Endometrium (tissue), 2 donors: ENCODE measurements around the gene RFTN2.
"Not testable (repeated sequence)": the region's sequence is repeated elsewhere in the genome, so short reads cannot be mapped to it uniquely, and the experiment has no call there.

Experiments
- FAIRE-seq: peaks from 2 replicates; lab custom pipeline; 2012; peaks lifted over from hg19 to GRCh38; lab: Jason Lieb, UNC
- donor health status: control.
- donor health status: control.

RFTN2 gene

GRCh38 chr2:197600306-197600705 is 75.1 kb downstream of the RFTN2 start:
- FAIRE-seq = no peak

- FAIRE-seq = no peak
These were observed 76.0 kb downstream of the RFTN2 start for GRCh38 chr2:197599285-197599965.

- FAIRE-seq = no peak
These were observed 76.9 kb downstream of the RFTN2 start for GRCh38 chr2:197598450-197598849.

- FAIRE-seq = no peak
These were observed 78.2 kb downstream of the RFTN2 start for GRCh38 chr2:197597166-197597565.

- no peak for FAIRE-seq
These were observed 78.6 kb downstream of the RFTN2 start for GRCh38 chr2:197596766-197597165.

GRCh38 chr2:197591339-197592072 is 83.9 kb downstream of the RFTN2 start:
- no peak for FAIRE-seq

- not testable (repeated sequence) for FAIRE-seq
These were observed 88.1 kb downstream of the RFTN2 start for GRCh38 chr2:197587255-197587654.

GRCh38 chr2:197580166-197580565 is 95.2 kb downstream of the RFTN2 start:
- FAIRE-seq = not testable (repeated sequence)

- not testable (repeated sequence) for FAIRE-seq
These were observed 97.1 kb downstream of the RFTN2 start for GRCh38 chr2:197578294-197578693.

GRCh38 chr2:197577446-197577845 is 97.9 kb downstream of the RFTN2 start:
- FAIRE-seq = no peak

- no peak for FAIRE-seq
These were observed 98.8 kb downstream of the RFTN2 start for GRCh38 chr2:197576631-197577030.

- FAIRE-seq = no peak
These were observed 99.4 kb downstream of the RFTN2 start for GRCh38 chr2:197575987-197576386.

- FAIRE-seq = no peak
These were observed 101.8 kb downstream of the RFTN2 start for GRCh38 chr2:197573608-197574007.

- FAIRE-seq = peak; percentile 81
These were observed 103.6 kb downstream of the RFTN2 start for GRCh38 chr2:197571627-197572271.

GRCh38 chr2:197560146-197560665 is 115.2 kb downstream of the RFTN2 start:
- no peak for FAIRE-seq

- FAIRE-seq = no peak
These were observed 115.7 kb downstream of the RFTN2 start for GRCh38 chr2:197559681-197560080.

- FAIRE-seq = no peak
These were observed 117.0 kb downstream of the RFTN2 start for GRCh38 chr2:197558393-197558792.

- no peak for FAIRE-seq
These were observed 118.9 kb downstream of the RFTN2 start for GRCh38 chr2:197556456-197556855.

GRCh38 chr2:197555467-197555866 is 119.9 kb downstream of the RFTN2 start:
- no peak for FAIRE-seq

- not testable (repeated sequence) for FAIRE-seq
These were observed 124.1 kb downstream of the RFTN2 start for GRCh38 chr2:197551260-197551659.

GRCh38 chr2:197548582-197548981 is 126.8 kb downstream of the RFTN2 start:
- no peak for FAIRE-seq

GRCh38 chr2:197547163-197547900 is 128.1 kb downstream of the RFTN2 start:
- no peak for FAIRE-seq
